Measurements from ENCODE around the gene H1-8. TPM values are rescaled to one million over a fixed set of nuclear protein-coding genes. Genes with fewer than 3 reads are reported as not detected.

Gene H1-8
- total RNA-seq, 2 donors from 2014 or later: not detected

DNA sequence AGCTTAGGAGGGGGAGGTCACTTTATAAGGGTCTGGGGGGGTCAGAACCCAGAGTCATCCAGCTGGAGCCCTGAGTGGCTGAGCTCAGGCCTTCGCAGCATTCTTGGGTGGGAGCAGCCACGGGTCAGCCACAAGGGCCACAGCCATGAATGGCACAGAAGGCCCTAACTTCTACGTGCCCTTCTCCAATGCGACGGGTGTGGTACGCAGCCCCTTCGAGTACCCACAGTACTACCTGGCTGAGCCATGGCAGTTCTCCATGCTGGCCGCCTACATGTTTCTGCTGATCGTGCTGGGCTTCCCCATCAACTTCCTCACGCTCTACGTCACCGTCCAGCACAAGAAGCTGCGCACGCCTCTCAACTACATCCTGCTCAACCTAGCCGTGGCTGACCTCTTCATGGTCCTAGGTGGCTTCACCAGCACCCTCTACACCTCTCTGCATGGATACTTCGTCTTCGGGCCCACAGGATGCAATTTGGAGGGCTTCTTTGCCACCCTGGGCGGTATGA is 14.3 kb upstream of the H1-8 start, which contains the start of gene RHO:
Gene RHO (plus strand): TSS at position 51 of the 512 bp plus-strand sequence. CDS start 95 bp downstream, at position 146.
- no peak within 1 kb of the TSS for H3K27ac ChIP-seq
- DNase-seq (ENCODE audit: low spot score): no peak
- ATAC-seq (ENCODE audit: insufficient number of reproducible peaks, low FRiP score, low read depth): no peak
- TF ChIP-seq, protein P1, sequence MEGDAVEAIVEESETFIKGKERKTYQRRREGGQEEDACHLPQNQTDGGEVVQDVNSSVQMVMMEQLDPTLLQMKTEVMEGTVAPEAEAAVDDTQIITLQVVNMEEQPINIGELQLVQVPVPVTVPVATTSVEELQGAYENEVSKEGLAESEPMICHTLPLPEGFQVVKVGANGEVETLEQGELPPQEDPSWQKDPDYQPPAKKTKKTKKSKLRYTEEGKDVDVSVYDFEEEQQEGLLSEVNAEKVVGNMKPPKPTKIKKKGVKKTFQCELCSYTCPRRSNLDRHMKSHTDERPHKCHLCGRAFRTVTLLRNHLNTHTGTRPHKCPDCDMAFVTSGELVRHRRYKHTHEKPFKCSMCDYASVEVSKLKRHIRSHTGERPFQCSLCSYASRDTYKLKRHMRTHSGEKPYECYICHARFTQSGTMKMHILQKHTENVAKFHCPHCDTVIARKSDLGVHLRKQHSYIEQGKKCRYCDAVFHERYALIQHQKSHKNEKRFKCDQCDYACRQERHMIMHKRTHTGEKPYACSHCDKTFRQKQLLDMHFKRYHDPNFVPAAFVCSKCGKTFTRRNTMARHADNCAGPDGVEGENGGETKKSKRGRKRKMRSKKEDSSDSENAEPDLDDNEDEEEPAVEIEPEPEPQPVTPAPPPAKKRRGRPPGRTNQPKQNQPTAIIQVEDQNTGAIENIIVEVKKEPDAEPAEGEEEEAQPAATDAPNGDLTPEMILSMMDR (IDR thresholded peaks at IDR 0.05): no peak
- H3K4me1 ChIP-seq (ENCODE audit: control insufficient read depth in 1 of 2, low read depth in 2 of 2): peaks cover 0 to 12% of the 10 kb centered on the region in 2 donors
- H3K27me3 ChIP-seq (replicated peaks; ENCODE audit: insufficient read depth): no peaks in the 10 kb centered on the region
- no peak within 1 kb of the TSS for H3K4me3 ChIP-seq
- H3K9me3 ChIP-seq: no peaks in the 10 kb centered on the region
- H3K36me3 ChIP-seq: no peaks in the 10 kb centered on the region

DNA sequence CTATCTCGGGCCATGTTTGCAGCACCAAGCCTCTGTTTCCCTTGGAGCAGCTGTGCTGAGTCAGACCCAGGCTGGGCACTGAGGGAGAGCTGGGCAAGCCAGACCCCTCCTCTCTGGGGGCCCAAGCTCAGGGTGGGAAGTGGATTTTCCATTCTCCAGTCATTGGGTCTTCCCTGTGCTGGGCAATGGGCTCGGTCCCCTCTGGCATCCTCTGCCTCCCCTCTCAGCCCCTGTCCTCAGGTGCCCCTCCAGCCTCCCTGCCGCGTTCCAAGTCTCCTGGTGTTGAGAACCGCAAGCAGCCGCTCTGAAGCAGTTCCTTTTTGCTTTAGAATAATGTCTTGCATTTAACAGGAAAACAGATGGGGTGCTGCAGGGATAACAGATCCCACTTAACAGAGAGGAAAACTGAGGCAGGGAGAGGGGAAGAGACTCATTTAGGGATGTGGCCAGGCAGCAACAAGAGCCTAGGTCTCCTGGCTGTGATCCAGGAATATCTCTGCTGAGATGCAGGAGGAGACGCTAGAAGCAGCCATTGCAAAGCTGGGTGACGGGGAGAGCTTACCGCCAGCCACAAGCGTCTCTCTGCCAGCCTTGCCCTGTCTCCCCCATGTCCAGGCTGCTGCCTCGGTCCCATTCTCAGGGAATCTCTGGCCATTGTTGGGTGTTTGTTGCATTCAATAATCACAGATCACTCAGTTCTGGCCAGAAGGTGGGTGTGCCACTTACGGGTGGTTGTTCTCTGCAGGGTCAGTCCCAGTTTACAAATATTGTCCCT is 13.4 kb upstream of the H1-8 start:
- Histone ChIP-seq H3K27ac (no peak overlapping the region), H3K36me3 (no peaks in the 10 kb centered on the region), H3K9me3 (no peaks in the 10 kb centered on the region), H3K4me3 (no peak overlapping the region), H3K4me1 (ENCODE audit: control insufficient read depth in 1 of 2, low read depth in 2 of 2) (peaks cover 0 to 12% of the 10 kb centered on the region in 2 donors), H3K27me3 (replicated peaks; ENCODE audit: insufficient read depth) (no peaks in the 10 kb centered on the region)
- TF ChIP-seq, protein P1 (IDR thresholded peaks at IDR 0.05): no peak
- no peak for DNase-seq (ENCODE audit: low spot score)
- no peak for ATAC-seq (ENCODE audit: insufficient number of reproducible peaks, low FRiP score, low read depth)

DNA sequence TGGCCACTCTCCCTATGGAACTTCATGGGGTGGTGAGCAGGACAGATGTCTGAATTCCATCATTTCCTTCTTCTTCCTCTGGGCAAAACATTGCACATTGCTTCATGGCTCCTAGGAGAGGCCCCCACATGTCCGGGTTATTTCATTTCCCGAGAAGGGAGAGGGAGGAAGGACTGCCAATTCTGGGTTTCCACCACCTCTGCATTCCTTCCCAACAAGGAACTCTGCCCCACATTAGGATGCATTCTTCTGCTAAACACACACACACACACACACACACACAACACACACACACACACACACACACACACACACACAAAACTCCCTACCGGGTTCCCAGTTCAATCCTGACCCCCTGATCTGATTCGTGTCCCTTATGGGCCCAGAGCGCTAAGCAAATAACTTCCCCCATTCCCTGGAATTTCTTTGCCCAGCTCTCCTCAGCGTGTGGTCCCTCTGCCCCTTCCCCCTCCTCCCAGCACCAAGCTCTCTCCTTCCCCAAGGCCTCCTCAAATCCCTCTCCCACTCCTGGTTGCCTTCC is 12.7 kb upstream of the H1-8 start:
- H3K27me3 ChIP-seq (replicated peaks; ENCODE audit: insufficient read depth): no peaks in the 10 kb centered on the region
- H3K27ac ChIP-seq: no peak overlapping the region
- ATAC-seq (ENCODE audit: insufficient number of reproducible peaks, low FRiP score, low read depth) (no peak), DNase-seq (ENCODE audit: low spot score) (no peak)
- TF ChIP-seq, protein P1 (IDR thresholded peaks at IDR 0.05): no peak
- peaks cover 0 to 12% of the 10 kb centered on the region in 2 donors for H3K4me1 ChIP-seq (ENCODE audit: control insufficient read depth in 1 of 2, low read depth in 2 of 2)
- H3K4me3 ChIP-seq: no peak overlapping the region
- H3K36me3 ChIP-seq: no peaks in the 10 kb centered on the region
- H3K9me3 ChIP-seq: no peaks in the 10 kb centered on the region

DNA sequence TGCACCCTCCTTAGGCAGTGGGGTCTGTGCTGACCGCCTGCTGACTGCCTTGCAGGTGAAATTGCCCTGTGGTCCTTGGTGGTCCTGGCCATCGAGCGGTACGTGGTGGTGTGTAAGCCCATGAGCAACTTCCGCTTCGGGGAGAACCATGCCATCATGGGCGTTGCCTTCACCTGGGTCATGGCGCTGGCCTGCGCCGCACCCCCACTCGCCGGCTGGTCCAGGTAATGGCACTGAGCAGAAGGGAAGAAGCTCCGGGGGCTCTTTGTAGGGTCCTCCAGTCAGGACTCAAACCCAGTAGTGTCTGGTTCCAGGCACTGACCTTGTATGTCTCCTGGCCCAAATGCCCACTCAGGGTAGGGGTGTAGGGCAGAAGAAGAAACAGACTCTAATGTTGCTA is 12.2 kb upstream of the H1-8 start:
- no peak overlapping the region for H3K4me3 ChIP-seq
- H3K27me3 ChIP-seq (replicated peaks; ENCODE audit: insufficient read depth): no peaks in the 10 kb centered on the region
- ATAC-seq (ENCODE audit: insufficient number of reproducible peaks, low FRiP score, low read depth) (no peak), DNase-seq (ENCODE audit: low spot score) (no peak)
- no peak overlapping the region for H3K27ac ChIP-seq
- H3K4me1 ChIP-seq (ENCODE audit: control insufficient read depth in 1 of 2, low read depth in 2 of 2): peaks cover 0 to 12% of the 10 kb centered on the region in 2 donors
- H3K36me3 ChIP-seq: no peaks in the 10 kb centered on the region
- TF ChIP-seq, protein P1 (IDR thresholded peaks at IDR 0.05): no peak
- H3K9me3 ChIP-seq: no peaks in the 10 kb centered on the region

DNA sequence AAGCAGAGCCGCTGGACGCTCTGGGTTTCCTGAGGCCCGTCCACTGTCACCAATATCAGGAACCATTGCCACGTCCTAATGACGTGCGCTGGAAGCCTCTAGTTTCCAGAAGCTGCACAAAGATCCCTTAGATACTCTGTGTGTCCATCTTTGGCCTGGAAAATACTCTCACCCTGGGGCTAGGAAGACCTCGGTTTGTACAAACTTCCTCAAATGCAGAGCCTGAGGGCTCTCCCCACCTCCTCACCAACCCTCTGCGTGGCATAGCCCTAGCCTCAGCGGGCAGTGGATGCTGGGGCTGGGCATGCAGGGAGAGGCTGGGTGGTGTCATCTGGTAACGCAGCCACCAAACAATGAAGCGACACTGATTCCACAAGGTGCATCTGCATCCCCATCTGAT is 11.3 kb upstream of the H1-8 start:
- Histone ChIP-seq H3K9me3 (no peaks in the 10 kb centered on the region), H3K36me3 (no peaks in the 10 kb centered on the region), H3K27ac (no peak overlapping the region), H3K27me3 (replicated peaks; ENCODE audit: insufficient read depth) (no peaks in the 10 kb centered on the region), H3K4me3 (no peak overlapping the region), H3K4me1 (ENCODE audit: control insufficient read depth in 1 of 2, low read depth in 2 of 2) (peaks cover 0 to 12% of the 10 kb centered on the region in 2 donors)
- TF ChIP-seq, protein P1 (IDR thresholded peaks at IDR 0.05): no peak
- ATAC-seq (ENCODE audit: insufficient number of reproducible peaks, low FRiP score, low read depth) (no peak), DNase-seq (ENCODE audit: low spot score) (no peak)

Measured in thoracic aorta (tissue), 2 donors.